ENCODE data around the gene SUGP1.
A peak's percentile ranks its signal among the peaks of the same experiment; 100 is the strongest.

GRCh38 chr19:19343016-19343362, 22.7 kb upstream of the SUGP1 start:
- TF ChIP-seq CTCF (IDR thresholded peaks at IDR 0.05) (peak; percentile 21; the same call in 1 of the 2 replicates), SIN3A (IDR thresholded peaks at IDR 0.05; ENCODE audit: borderline replicate concordance, low read depth, low read length) (no peak), JUND (IDR thresholded peaks at IDR 0.05) (no peak), RCOR1 (IDR thresholded peaks at IDR 0.05; ENCODE audit: low read length) (no peak), RFX5 (IDR thresholded peaks at IDR 0.05; ENCODE audit: low read length) (no peak), YY1 (IDR thresholded peaks at IDR 0.05; ENCODE audit: low read depth) (no peak), PBX3 (IDR thresholded peaks at IDR 0.05) (no peak), RAD21 (IDR thresholded peaks at IDR 0.05; ENCODE audit: low read length) (no peak)
- TF ChIP-seq, protein P1, sequence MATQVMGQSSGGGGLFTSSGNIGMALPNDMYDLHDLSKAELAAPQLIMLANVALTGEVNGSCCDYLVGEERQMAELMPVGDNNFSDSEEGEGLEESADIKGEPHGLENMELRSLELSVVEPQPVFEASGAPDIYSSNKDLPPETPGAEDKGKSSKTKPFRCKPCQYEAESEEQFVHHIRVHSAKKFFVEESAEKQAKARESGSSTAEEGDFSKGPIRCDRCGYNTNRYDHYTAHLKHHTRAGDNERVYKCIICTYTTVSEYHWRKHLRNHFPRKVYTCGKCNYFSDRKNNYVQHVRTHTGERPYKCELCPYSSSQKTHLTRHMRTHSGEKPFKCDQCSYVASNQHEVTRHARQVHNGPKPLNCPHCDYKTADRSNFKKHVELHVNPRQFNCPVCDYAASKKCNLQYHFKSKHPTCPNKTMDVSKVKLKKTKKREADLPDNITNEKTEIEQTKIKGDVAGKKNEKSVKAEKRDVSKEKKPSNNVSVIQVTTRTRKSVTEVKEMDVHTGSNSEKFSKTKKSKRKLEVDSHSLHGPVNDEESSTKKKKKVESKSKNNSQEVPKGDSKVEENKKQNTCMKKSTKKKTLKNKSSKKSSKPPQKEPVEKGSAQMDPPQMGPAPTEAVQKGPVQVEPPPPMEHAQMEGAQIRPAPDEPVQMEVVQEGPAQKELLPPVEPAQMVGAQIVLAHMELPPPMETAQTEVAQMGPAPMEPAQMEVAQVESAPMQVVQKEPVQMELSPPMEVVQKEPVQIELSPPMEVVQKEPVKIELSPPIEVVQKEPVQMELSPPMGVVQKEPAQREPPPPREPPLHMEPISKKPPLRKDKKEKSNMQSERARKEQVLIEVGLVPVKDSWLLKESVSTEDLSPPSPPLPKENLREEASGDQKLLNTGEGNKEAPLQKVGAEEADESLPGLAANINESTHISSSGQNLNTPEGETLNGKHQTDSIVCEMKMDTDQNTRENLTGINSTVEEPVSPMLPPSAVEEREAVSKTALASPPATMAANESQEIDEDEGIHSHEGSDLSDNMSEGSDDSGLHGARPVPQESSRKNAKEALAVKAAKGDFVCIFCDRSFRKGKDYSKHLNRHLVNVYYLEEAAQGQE (IDR thresholded peaks at IDR 0.05; ENCODE audit: low read depth, low read length), result no peak
